ENCODE data around the gene TCHP.
"Not testable (repeated sequence)": the region's sequence is repeated elsewhere in the genome, so short reads cannot be mapped to it uniquely, and the experiment has no call there.

Gene TCHP

GRCh38 chr12:109928058-109928656, 28.1 kb downstream of the TCHP start:
- FAIRE-seq, result no peak
- DNase-seq (ENCODE audit: extremely low spot score, insufficient read length, low read depth), result no peak

GRCh38 chr12:109929326-109929725, 29.3 kb downstream of the TCHP start:
- DNase-seq (ENCODE audit: extremely low spot score, insufficient read length, low read depth); FAIRE-seq: not testable (repeated sequence)

GRCh38 chr12:109930028-109930800, 30.1 kb downstream of the TCHP start:
- FAIRE-seq (no peak), DNase-seq (ENCODE audit: extremely low spot score, insufficient read length, low read depth) (no peak)

GRCh38 chr12:109931143-109931542, 31.1 kb downstream of the TCHP start:
- no peak for DNase-seq (ENCODE audit: extremely low spot score, insufficient read length, low read depth)
- no peak for FAIRE-seq

- no peak for FAIRE-seq
- no peak for DNase-seq (ENCODE audit: extremely low spot score, insufficient read length, low read depth)
Observed at GRCh38 chr12:109932878-109933503, 32.9 kb downstream of the TCHP start.

GRCh38 chr12:109934026-109934425, 34.0 kb downstream of the TCHP start:
- FAIRE-seq (peak; percentile 59), DNase-seq (ENCODE audit: extremely low spot score, insufficient read length, low read depth) (no peak)

- FAIRE-seq, result no peak
- DNase-seq (ENCODE audit: extremely low spot score, insufficient read length, low read depth), result no peak
Observed at GRCh38 chr12:109937371-109937770, 37.3 kb downstream of the TCHP start.

GRCh38 chr12:109938947-109939346, 38.9 kb downstream of the TCHP start:
- FAIRE-seq (no peak), DNase-seq (ENCODE audit: extremely low spot score, insufficient read length, low read depth) (no peak)

GRCh38 chr12:109939504-109939903, 39.4 kb downstream of the TCHP start:
- FAIRE-seq (no peak), DNase-seq (ENCODE audit: extremely low spot score, insufficient read length, low read depth) (no peak)

- DNase-seq (ENCODE audit: extremely low spot score, insufficient read length, low read depth) (no peak), FAIRE-seq (no peak)
Observed at GRCh38 chr12:109940339-109940923, 40.4 kb downstream of the TCHP start.

- DNase-seq (ENCODE audit: extremely low spot score, insufficient read length, low read depth) (no peak), FAIRE-seq (no peak)
Observed at GRCh38 chr12:109943811-109944210, 43.7 kb downstream of the TCHP start.

GRCh38 chr12:109944561-109945359, 44.7 kb downstream of the TCHP start:
- FAIRE-seq (no peak), DNase-seq (ENCODE audit: extremely low spot score, insufficient read length, low read depth) (no peak)

GRCh38 chr12:109946505-109946904, 46.4 kb downstream of the TCHP start:
- DNase-seq (ENCODE audit: extremely low spot score, insufficient read length, low read depth) (no peak), FAIRE-seq (no peak)

GRCh38 chr12:109946913-109947312, 46.8 kb downstream of the TCHP start:
- DNase-seq (ENCODE audit: extremely low spot score, insufficient read length, low read depth), result no peak
- no peak for FAIRE-seq

GRCh38 chr12:109947521-109947920, 47.4 kb downstream of the TCHP start:
- no peak for DNase-seq (ENCODE audit: extremely low spot score, insufficient read length, low read depth)
- FAIRE-seq, result no peak

- DNase-seq (ENCODE audit: extremely low spot score, insufficient read length, low read depth), result no peak
- no peak for FAIRE-seq
Observed at GRCh38 chr12:109948368-109948767, 48.3 kb downstream of the TCHP start.

GRCh38 chr12:109949089-109949488, 49.0 kb downstream of the TCHP start:
- DNase-seq (ENCODE audit: extremely low spot score, insufficient read length, low read depth) (no peak), FAIRE-seq (no peak)

GRCh38 chr12:109950625-109951024, 50.6 kb downstream of the TCHP start:
- FAIRE-seq, result no peak
- no peak for DNase-seq (ENCODE audit: extremely low spot score, insufficient read length, low read depth)

- no peak for DNase-seq (ENCODE audit: extremely low spot score, insufficient read length, low read depth)
- peak; percentile 24 for FAIRE-seq
Observed at GRCh38 chr12:109951136-109951535, 51.1 kb downstream of the TCHP start.

- FAIRE-seq, result no peak
- DNase-seq (ENCODE audit: extremely low spot score, insufficient read length, low read depth), result no peak
Observed at GRCh38 chr12:109951751-109952150, 51.7 kb downstream of the TCHP start.

Measured in GM18507 (cell line).